HG02759 (cell line): ENCODE data around the gene LCN10.
A peak's percentile ranks its signal among the peaks of the same experiment; 100 is the strongest.

Experiments
- ATAC-seq: cut with Tn5 transposase; IDR thresholded peaks from one replicate; pipeline ENCODE4 v1.9.1; 2021; ENCODE audit warnings: mild to moderate bottlenecking, moderate library complexity; ENCODE audit not compliant: unreplicated experiment

LCN10 gene

GRCh38 chr9:136740491-136740890 lies 2.2 kb downstream of the LCN10 start:
- no peak for ATAC-seq

- ATAC-seq, result no peak
These were observed 2.7 kb downstream of the LCN10 start for GRCh38 chr9:136740069-136740468.

DNA sequence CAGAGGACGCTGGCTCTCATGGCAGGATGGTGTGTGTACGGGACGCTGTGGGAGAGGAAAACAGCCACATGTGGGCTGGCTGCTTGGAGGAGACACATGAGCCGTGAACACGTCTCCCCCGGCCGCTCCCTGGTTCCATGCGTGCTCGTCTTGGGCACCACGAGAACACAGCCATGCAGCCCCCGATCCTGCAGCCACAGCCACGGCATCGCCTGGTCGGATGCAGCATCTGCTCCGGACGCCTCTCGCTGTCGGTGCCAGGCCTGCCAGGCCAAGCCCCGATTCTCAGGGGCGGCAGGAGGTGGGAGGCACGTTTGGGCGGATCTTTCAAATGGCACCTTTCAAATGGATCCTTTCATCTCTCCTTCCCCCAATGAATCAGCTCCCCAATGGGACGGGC lies 3.2 kb downstream of the LCN10 start:
- no peak for ATAC-seq

DNA sequence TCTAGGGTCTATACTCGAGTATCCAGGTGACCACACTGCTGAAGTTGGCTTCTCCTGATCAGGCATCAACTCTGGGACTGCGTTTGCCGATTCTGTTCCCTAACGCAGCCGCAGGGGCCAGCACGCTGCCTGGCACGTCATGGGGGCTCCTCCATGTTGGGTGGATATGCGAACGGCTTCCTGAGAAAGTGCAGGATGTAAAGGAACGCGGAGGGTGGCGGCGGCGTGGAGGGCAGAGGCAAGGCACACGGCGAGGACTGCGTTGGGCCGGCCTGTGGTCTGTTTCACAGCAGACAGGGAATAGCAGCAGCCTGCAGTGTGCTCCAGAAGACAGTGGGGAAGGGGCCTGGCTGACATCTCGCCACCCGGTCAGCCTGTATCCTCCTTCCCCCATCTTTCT lies 3.8 kb downstream of the LCN10 start:
- no peak for ATAC-seq

DNA sequence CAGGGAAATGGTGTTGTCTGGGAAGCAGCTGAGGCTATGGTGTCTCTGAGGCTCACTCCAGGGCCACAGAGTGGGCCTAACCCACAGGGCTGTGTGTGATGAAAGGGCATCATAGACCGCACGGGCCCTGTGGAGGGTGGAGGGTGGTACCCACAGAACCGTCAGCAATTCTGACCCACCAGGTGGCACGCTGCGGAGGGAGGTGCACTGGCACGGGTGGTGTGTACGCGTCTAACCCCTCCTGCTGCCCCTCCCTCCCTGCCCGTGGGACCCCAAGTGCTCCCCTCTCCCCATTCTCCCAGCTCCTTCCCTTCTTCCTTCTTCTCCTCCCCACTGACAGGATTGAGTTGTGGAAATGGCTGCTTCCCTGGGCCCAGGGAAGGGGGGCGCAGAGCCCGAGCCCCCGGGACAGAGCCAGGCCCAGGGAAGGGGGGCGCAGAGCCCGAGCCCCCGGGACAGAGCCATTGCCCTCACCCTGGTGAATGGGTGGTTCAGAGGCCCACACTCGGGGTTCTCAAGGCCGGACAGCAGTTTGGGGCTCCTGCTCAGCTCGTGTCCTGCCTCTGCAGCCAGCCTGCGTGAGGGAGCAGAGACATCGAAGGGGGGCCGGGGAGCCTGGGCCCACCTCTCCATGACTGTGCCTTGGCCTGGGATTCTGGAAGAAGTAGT lies 6.8 kb downstream of the LCN10 start:
- no peak for ATAC-seq

DNA sequence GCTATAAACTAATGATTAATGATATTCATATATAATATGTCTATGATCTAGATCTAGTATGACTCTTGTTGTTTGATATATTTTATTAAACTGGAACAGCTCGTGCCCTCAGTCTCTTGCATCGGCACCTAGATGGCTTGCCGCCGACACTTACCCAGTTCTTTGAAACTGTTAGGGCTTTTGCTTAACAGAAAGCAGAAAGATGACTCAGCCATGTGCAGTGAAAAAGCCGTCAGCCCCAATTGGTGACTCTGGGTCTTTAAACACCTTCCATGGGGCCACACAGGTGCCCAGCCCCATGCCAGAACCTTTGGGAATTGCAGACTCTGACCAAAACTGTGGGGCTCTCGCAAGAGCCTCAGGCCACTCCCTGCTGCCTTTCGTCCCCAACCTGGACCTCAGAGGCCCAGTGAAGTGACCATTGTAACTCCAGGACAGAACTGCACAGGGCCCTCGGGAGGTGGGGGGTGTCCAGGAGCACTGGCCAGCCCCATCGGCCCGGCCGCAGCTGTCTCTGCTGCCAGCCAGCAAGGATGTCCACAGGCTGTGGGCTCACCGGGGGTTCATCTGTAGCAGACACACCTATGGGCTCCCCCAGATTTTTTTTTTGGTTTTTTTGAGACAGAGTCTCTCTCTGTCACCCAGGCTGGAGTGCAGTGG lies 7.8 kb downstream of the LCN10 start:
- ATAC-seq, result no peak

- ATAC-seq, result no peak
These were observed 9.1 kb downstream of the LCN10 start for GRCh38 chr9:136733611-136734010.

DNA sequence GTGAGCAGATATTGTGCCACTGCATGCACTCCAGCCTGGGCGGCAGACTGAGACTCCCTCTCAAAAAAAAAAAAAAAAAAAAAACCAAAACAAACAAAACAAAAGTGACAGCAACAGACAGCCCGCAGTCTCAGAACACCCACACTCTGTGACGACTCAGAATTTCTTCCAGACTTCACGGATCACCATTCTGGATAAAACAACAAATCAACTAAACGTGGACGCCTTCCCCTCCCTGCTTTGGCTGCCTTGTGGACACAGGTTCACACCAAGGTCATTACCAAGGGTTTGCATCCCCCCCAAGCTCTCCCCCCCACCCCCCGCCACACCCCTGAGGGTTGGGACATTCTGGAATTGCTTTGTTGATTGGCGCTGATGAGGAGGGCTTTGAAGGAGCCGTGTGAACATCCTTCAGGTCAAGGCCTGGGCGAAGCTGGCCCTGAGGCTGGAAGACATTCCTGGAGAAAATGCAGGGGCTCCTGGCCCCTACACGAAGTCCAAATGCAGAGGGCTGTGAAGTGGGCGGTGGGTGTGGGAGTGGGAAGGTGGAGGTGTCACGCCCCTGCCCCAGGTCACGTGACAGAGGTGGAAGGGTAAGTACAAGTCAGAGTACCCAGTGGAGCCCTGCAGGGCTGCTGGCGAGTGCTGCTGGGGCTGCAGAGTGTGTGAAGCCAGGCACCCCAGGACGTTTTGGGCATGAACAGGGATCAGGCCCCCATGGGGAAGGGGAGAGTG lies 10.1 kb downstream of the LCN10 start:
- ATAC-seq, result no peak

GRCh38 chr9:136729926-136730325 lies 12.8 kb downstream of the LCN10 start:
- ATAC-seq, result no peak

GRCh38 chr9:136729144-136729543 lies 13.6 kb downstream of the LCN10 start:
- ATAC-seq, result no peak

DNA sequence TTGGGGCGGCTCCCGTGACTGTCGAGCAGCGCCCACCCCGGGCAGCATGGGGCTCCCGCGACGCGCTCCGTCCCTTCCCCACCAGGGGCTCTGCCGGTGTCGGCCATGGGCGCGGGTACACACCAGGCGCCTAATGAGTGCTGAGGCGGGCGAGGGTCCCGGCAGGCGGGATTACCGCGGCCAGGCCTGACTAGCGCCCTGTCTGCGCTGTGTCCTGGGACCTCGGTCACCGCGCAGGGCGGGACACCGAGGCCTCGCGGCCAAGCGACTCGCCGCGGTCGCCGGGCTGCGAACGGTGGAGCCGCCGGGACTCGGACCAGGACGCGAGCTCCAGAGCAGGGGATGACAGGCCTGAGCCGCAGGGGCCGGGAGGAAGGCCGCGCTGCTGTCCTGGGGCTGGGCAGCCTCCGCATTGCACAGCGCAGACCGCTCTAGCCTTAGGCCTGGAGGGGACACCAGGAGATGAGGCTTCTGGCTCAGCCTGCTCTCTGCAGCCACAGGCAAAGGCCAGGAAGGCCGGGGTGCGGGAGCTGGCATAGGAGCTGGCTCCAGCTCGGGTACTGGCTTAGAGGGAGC lies 14.1 kb downstream of the LCN10 start:
- peak; percentile 32 for ATAC-seq

- ATAC-seq, result peak; percentile 70
These were observed 14.6 kb downstream of the LCN10 start for GRCh38 chr9:136728080-136728547.

- ATAC-seq, result no peak
These were observed 16.0 kb downstream of the LCN10 start for GRCh38 chr9:136726631-136727191.

- no peak for ATAC-seq
These were observed 16.6 kb downstream of the LCN10 start for GRCh38 chr9:136726118-136726517.

DNA sequence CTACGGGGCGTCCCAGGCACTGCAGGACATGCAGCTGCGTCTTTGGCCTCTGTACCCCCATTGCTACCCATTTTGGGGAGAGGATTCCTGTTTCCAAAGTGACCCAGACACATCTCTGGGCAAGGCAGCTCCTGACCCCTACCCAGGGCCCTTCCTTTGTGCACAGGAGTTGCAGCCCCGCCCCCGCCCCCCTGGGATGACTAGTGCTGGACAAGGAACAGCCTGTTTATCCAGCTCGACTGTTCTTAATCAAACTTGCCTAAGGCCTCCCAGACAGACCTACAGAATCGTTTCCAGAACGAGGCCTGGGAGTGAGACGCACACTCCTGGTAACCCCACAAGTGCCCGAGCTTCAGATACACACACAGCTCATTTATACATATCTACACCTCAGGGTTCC lies 17.1 kb downstream of the LCN10 start:
- ATAC-seq, result no peak

GRCh38 chr9:136724772-136725171 lies 18.0 kb downstream of the LCN10 start:
- ATAC-seq, result no peak

- no peak for ATAC-seq
These were observed 18.8 kb downstream of the LCN10 start for GRCh38 chr9:136723989-136724388.

- no peak for ATAC-seq
These were observed 19.3 kb downstream of the LCN10 start for GRCh38 chr9:136723362-136723976.

GRCh38 chr9:136722969-136723356 lies 19.8 kb downstream of the LCN10 start:
- no peak for ATAC-seq

DNA sequence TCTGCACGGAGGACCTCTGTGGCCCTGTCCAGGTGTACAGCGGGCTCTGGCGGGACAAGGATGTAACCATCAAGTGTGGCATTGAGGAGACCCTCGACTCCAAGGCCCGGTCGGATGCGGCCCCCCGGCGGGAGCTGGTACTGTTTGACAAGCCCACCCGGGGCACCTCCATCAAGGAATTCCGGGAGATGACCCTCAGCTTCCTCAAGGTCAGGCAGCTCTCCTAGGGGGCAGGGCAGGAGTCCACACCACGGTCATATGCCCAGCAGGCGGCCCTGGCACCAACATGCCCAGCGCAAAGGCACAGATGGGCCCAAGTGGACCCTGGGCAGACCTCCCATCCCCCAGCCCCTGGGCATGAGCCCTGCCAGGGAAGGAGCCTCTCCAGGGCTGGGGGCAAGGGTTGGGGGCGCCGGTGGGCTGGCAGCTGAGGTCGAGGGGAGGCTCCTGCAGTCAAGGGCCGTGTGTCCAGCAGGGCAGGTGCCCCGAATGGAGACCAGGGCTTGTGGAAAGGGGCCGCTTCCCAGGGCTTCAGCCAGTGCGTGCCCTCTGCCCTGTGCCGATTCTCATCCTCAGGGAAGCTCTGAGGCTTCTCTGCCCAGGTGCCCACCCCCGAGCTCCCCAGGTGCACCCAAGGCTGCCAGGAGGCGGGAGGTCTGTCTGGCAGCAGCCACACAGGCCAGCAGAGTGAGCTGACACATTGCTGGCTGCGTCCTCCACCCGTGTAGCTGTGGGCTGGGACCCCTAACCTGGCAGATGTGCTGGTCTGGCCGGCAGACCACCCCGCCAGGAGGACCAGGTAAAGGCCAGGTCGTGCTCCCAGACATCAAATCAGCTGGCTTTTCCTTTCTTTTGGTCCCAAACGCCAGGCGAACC lies 20.4 kb downstream of the LCN10 start:
- no peak for ATAC-seq
